Erythroblast (primary cell): ENCODE results near the gene SCN5A.

Source experiments
- GATA1 ChIP-seq: IDR thresholded peaks from 2 replicates; pipeline ENCODE4 v1.6.1; 2011; ENCODE audit warnings: low read depth, mild to moderate bottlenecking, control low read depth, low read length, moderate library complexity
- POLR2A ChIP-seq: IDR thresholded peaks from 2 replicates; pipeline ENCODE4 v1.6.1; 2011; ENCODE audit warnings: mild to moderate bottlenecking, low read length

DNA sequence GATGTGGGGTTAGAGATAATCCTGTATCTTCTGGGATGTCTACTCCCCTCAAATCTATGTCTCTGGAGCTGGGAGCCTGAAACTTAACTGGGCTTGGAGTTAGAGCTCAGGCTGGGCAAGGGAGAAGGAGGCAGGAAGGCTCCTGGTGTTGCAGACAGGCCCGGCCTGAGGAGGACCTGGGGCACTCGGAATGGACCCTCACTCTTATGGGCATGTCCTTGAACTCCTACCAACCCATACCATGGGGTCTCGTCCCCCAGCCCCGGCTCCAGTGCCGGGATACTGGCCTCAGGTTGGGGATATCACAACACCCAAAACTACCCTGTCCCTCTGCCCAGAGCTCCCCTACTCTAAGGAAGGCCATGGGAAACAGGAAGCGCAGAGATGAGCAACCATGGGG, 45.2 kb downstream of the SCN5A start:
- TF ChIP-seq POLR2A: no peak
- TF ChIP-seq GATA1: no peak
